ENCODE data around the gene DVL2.
"Not testable (repeated sequence)": the region's sequence is repeated elsewhere in the genome, so short reads cannot be mapped to it uniquely, and the experiment has no call there.

The DVL2 gene

DNA sequence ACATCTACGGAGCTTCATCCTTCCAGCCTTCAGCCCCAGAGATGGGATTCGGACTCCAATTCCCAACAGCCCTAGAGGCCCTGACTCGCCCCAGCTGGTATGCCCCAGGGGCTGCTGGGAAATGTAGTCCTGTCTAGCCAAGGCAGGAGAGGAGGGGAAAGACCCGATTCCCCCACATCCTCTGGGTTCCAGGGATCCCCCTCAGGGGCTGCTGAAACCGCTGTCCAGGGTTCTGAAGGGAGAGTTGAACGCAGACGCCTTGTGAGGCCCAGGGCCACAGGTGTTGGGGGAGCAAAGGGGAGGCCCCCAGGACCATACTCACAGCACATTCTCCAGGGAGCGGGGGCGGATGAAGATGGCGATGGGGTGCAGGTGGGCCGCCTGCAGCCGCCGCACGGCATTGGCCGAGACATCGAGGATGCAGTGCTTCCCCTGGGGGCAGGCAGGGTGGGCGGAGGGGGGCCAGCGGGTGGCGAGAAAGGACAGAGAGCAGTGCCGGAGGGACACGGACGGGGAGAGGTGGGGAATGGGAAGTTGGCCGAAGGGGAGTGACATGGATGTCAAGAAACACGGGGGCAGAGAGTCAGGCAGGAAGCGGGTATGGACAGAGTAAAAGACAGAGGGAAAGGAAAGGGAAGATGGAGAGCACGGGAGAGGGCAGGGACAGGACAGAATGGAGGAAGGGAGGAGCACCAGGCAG is 42.6 kb downstream of the DVL2 start:
- no peak for DNase-seq

- DNase-seq: no peak
Observed at GRCh38 chr17:7191069-7191468, 43.2 kb downstream of the DVL2 start.

GRCh38 chr17:7190276-7190917 is 43.9 kb downstream of the DVL2 start:
- DNase-seq: no peak

DNA sequence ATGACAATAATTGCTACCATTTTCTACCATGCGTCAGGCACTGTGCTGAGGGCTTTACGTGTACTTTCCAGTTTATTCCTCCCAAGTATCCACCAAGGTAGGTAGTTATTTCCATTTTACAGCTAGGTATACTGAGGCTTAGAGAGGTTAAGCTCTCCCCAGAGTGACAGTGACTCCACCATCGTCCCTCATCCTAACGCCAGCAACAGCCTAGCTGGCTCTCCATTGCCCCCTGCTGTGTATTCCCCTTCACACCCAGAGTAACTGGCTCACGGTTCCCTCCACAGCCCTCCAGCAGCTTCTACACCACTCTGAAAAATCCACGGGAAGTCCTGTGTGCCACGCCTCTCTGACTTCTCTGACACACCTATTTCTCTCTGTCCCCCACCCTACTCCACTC is 48.1 kb downstream of the DVL2 start:
- no peak for DNase-seq

DNA sequence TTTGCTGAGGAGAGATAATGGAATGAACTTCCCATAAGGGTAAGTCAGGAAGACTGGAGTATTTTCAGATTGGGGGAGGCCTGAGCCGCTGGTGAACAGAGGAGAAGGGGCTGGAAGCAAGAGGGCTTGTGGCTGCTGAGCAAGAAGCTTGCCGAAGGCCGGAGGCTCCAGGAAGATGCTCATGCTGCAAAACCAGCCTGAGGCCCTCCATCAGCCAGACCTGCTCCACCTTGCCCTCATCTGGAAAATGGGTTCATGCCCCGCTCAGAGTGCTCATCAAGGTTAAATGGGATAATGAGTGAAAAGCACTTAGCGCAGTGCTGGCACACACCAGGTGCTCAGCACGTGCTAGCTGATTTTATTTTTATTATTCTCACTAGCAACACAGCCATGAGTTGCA is 49.7 kb downstream of the DVL2 start:
- no peak for DNase-seq

DNA sequence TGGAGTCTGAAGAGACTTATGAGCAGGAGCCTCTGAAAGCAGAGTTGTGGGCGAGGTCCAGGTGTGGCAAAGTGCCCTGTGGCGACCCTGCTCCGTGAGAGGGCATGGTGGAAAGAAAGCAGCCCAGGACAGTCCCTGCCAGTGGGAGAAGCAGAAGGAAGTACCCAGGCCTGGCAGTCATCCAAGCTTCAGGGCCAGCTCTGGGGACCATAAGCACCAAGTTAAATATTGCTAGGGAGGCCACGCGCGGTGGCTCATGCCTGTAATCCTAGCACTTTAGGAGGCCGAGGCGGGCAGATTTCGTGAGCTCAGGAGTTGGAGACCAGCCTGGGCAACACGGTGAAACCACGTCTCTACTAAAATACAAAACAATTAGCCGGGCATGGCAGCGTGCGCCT is 50.2 kb downstream of the DVL2 start:
- DNase-seq: no peak

DNA sequence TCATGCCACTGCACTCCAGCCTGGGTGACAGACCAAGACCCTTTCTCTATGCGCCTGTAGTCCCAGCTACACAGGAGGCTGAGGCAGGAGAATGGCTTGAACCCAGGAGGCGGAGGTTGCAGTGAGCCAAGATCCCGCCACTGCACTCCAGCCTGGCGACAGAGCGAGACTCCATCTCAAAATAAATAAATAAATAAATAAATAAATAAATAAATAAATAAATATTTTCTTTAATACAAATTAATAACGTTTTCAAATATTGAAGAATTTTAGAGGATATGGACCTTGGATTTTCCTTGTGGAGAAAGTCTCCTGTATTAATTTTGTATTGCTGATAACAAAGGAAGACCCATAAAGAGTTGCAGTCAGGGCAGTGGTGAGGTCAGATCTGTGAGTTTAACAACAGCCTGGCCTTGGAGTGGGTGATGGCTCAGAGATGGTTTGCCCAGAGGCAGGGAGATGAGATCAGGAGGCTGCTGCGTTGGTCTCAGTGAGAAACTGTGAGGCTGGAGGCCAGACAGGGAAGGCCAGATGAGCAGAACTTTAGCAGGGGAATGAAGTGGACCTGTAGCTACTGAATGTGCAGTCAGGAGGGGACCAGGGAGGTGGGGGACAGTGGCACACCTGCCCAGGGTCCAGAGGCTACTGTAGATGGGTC is 50.8 kb downstream of the DVL2 start:
- DNase-seq: no peak

DNA sequence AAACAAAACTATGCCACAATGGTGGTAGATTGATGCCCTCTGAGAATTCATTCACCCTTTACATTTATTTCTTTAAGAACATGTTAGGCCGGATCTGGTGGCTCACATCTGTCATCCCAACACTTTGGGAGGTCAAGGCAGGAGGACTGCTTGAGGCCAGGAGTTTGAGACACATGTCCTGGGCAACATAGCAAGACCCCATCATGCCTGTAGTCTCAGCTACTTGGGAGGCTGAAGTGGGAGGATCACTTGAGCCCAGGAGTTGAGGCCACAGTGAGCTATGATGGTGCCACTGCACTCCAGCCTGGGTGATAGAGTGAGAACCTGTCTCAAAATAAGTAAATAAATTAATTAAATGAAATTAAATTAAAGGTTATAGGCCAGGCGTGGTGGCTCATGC is 52.2 kb downstream of the DVL2 start:
- DNase-seq: not testable (repeated sequence)

GRCh38 chr17:7179317-7180254 is 54.7 kb downstream of the DVL2 start, which contains the start of gene ASGR1:
ASGR1 (minus strand) TSS chr17:7179370; CDS start chr17:7178563, 807 bp downstream.
- DNase-seq: no peak

DNA sequence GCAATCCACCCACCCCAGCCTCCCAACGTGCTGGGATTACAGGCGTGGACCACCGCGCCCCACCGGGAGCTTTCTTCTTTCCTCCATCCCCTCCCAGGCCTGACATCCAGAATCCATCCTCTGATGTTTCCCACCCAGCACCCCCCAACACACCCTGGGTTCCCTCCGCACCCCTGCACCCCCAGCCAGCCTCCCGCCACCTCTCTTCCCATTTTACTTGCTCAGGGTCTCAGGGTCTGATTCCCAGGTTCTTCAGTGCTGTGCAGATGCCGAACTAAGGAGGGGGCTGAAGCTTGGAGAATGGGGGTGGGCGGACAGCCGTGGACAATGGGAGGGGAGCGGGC is 55.4 kb downstream of the DVL2 start:
- DNase-seq: no peak

DNA sequence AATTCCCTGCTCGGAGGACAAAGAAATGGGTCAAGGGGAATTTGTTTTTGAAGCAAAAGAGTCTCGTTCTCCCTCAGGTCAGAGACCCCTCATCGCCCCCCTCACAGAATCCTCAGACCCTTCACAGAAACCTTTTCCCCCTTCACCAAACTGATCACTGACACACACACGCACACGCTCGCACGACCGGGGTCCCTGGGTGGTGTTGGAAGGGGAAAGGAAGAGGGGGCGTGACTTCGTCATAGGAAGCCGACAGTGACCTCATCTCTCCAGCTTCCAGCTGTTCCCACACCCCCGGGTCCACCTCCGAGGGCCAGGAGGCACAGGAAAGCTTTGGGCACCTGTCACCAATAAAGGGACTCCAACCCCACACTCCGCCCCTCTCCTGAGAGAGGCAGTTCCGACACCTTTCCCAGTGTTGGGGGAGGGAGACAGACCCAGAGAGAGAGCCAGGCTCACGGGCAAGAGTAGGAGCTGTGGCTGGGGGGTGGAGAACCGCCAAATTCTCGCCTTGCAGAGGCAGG is 56.3 kb downstream of the DVL2 start:
- DNase-seq: no peak

- no peak for DNase-seq
Observed at GRCh38 chr17:7177191-7177953, 56.9 kb downstream of the DVL2 start.

GRCh38 chr17:7176841-7177190 is 57.5 kb downstream of the DVL2 start:
- no peak for DNase-seq

DNA sequence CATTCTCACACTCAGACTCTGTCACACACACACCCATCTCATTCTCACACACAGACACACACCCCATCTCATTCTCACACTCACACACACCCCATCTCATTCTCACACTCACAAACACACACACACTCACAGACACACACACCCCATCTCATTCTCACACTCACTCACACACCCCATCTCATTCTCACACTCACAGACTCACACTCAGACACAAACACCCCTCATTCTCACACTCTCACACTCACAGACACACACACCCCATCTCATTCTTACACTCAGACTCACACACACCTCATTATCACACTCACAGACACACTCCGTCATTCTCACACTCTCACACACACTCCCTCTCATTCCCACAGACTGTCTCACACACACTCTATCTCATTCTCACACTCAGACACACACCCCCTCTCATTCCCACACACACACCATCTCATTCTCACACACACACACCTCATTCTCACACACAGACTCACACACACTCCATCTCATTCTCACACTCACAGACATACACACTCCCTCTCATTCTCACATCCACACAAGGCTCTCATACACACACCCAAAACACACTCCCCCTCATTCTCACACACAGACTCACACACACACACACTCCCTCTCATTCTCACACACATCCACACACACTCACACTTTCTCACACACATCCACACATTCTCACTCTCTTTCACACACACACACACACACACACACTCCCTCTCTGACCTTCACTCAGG is 58.0 kb downstream of the DVL2 start:
- no peak for DNase-seq

Data from NCI-H1436 treated with DMSO at 0.1 percent for 48 hours (cell line).